ENCODE results near the gene BPIFB2. TPM values are rescaled to one million over a fixed set of nuclear protein-coding genes. Genes with fewer than 3 reads are reported as not detected.
"Not testable (repeated sequence)": the region's sequence is repeated elsewhere in the genome, so short reads cannot be mapped to it uniquely, and the experiment has no call there.

The BPIFB2 gene
- total and polyA plus RNA-seq, 2 donors (not counting 1 experiment from before 2014, with no cell fraction given) = not detected

GRCh38 chr20:32973077-32973717, 34.3 kb upstream of the BPIFB2 start:
- H3K9ac ChIP-seq (ENCODE audit: insufficient read depth, low read length) = no peak overlapping the region

DNA sequence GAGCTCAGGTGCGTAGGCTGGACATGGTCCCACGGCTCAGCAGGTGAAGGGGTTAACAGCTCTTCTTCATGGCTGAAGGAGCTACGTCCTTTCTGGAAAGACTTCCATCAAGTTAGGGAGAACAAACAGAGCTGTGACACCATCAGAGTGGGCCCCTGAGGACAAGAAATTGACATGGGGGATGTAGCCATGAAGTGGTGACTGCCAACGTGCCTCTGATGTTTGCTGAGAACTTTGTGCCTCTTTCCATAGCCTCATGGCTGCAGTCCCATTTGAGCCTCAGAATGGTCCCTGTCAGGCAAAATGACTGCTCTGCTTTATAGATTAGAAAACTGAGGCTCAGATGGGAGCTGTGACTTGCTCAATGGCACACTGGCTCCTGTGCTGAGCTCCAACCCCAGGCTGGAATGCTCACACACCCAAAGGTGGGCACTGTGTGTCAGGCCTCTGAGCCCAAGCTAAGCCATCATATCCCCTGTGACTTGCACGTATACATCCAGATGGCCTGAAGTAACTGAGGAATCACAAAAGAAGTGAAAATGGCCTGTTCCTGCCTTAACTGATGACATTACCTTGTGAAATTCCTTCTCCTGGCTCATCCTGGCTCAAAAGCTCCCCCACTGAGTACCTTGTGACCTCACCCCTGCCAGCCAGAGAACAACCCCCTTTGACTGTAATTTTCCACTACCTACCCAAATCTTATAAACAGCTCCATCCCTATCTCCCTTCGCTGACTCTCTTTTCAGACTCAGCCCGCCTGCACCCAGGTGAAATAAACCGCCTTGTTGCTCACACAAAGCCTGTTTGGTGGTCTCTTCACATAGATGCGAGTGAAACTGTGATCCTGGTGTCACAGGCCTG, 33.1 kb upstream of the BPIFB2 start:
- not testable (repeated sequence) for H3K4me3 ChIP-seq (replicated peaks in 1 of 4; ENCODE audit: control extremely low read depth in 1 of 4, insufficient read depth in 1 of 4, low read depth in 3 of 4, low read length in 4 of 4); H3K36me3 ChIP-seq (ENCODE audit: control insufficient read depth, insufficient read depth, low read length); H3K27me3 ChIP-seq (ENCODE audit: control insufficient read depth, insufficient read depth, low read length); H3K9me3 ChIP-seq (ENCODE audit: control insufficient read depth, insufficient read depth, low read depth, low read length); H3K79me2 ChIP-seq (ENCODE audit: control insufficient read depth, insufficient read depth, low read length); H3K9ac ChIP-seq (ENCODE audit: insufficient read depth, low read length); H3K4me2 ChIP-seq (ENCODE audit: extremely low read depth, insufficient read depth, low read length); H2AFZ ChIP-seq (ENCODE audit: low read length); H3K4me1 ChIP-seq (ENCODE audit: control insufficient read depth, extremely low read depth, insufficient read depth, low read length); H4K20me1 ChIP-seq (ENCODE audit: control insufficient read depth, extremely low read depth, insufficient read depth, low read length); H3K27ac ChIP-seq (ENCODE audit: insufficient read depth, low read length); DNase-seq (ENCODE audit: low read depth in 2 of 2)

More at GRCh38 chr20:32973077-32973717, 34.3 kb upstream of the BPIFB2 start:
- H3K27me3 ChIP-seq (ENCODE audit: control insufficient read depth, insufficient read depth, low read length) = no peaks in the 10 kb centered on the region
- no peak overlapping the region for H2AFZ ChIP-seq (ENCODE audit: low read length)
- H3K4me1 ChIP-seq (ENCODE audit: control insufficient read depth, extremely low read depth, insufficient read depth, low read length) = no peaks in the 10 kb centered on the region
- no peak for DNase-seq (ENCODE audit: low read depth in 2 of 2)
- H3K36me3 ChIP-seq (ENCODE audit: control insufficient read depth, insufficient read depth, low read length) = no peaks in the 10 kb centered on the region
- H3K4me2 ChIP-seq (ENCODE audit: extremely low read depth, insufficient read depth, low read length) = no peak overlapping the region
- H3K9me3 ChIP-seq (ENCODE audit: control insufficient read depth, insufficient read depth, low read depth, low read length) = no peaks in the 10 kb centered on the region
- H3K27ac ChIP-seq (ENCODE audit: insufficient read depth, low read length) = no peak overlapping the region
- H4K20me1 ChIP-seq (ENCODE audit: control insufficient read depth, extremely low read depth, insufficient read depth, low read length) = no peaks in the 10 kb centered on the region
- no peak overlapping the region for H3K4me3 ChIP-seq (replicated peaks in 1 of 4; ENCODE audit: control extremely low read depth in 1 of 4, insufficient read depth in 1 of 4, low read depth in 3 of 4, low read length in 4 of 4)
- H3K79me2 ChIP-seq (ENCODE audit: control insufficient read depth, insufficient read depth, low read length) = no peaks in the 10 kb centered on the region
- no peak for TF ChIP-seq EZH2 (IDR thresholded peaks at IDR 0.05; ENCODE audit: low read length, missing control alignments)
- TF ChIP-seq, protein P1, sequence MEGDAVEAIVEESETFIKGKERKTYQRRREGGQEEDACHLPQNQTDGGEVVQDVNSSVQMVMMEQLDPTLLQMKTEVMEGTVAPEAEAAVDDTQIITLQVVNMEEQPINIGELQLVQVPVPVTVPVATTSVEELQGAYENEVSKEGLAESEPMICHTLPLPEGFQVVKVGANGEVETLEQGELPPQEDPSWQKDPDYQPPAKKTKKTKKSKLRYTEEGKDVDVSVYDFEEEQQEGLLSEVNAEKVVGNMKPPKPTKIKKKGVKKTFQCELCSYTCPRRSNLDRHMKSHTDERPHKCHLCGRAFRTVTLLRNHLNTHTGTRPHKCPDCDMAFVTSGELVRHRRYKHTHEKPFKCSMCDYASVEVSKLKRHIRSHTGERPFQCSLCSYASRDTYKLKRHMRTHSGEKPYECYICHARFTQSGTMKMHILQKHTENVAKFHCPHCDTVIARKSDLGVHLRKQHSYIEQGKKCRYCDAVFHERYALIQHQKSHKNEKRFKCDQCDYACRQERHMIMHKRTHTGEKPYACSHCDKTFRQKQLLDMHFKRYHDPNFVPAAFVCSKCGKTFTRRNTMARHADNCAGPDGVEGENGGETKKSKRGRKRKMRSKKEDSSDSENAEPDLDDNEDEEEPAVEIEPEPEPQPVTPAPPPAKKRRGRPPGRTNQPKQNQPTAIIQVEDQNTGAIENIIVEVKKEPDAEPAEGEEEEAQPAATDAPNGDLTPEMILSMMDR (conservative IDR thresholded peaks at IDR 0.05 in 1 of 2, IDR thresholded peaks at IDR 0.05 in 1 of 2; ENCODE audit: low read depth in 1 of 2, low read length in 2 of 2) = no peak

GRCh38 chr20:32975121-32975520, 32.4 kb upstream of the BPIFB2 start:
- not testable (repeated sequence) for H3K79me2 ChIP-seq (ENCODE audit: control insufficient read depth, insufficient read depth, low read length); H4K20me1 ChIP-seq (ENCODE audit: control insufficient read depth, extremely low read depth, insufficient read depth, low read length); H3K4me3 ChIP-seq (replicated peaks in 1 of 4; ENCODE audit: control extremely low read depth in 1 of 4, insufficient read depth in 1 of 4, low read depth in 3 of 4, low read length in 4 of 4); H3K36me3 ChIP-seq (ENCODE audit: control insufficient read depth, insufficient read depth, low read length); H3K4me2 ChIP-seq (ENCODE audit: extremely low read depth, insufficient read depth, low read length); H3K27ac ChIP-seq (ENCODE audit: insufficient read depth, low read length); H3K27me3 ChIP-seq (ENCODE audit: control insufficient read depth, insufficient read depth, low read length); H3K9me3 ChIP-seq (ENCODE audit: control insufficient read depth, insufficient read depth, low read depth, low read length); H3K4me1 ChIP-seq (ENCODE audit: control insufficient read depth, extremely low read depth, insufficient read depth, low read length); DNase-seq (ENCODE audit: low read depth in 2 of 2); H2AFZ ChIP-seq (ENCODE audit: low read length); H3K9ac ChIP-seq (ENCODE audit: insufficient read depth, low read length)

All from fibroblast of lung (primary cell).